ENCODE measurements around the gene CLEC16A.
"Not testable (repeated sequence)": the region's sequence is repeated elsewhere in the genome, so short reads cannot be mapped to it uniquely, and the experiment has no call there.

CLEC16A gene

DNA sequence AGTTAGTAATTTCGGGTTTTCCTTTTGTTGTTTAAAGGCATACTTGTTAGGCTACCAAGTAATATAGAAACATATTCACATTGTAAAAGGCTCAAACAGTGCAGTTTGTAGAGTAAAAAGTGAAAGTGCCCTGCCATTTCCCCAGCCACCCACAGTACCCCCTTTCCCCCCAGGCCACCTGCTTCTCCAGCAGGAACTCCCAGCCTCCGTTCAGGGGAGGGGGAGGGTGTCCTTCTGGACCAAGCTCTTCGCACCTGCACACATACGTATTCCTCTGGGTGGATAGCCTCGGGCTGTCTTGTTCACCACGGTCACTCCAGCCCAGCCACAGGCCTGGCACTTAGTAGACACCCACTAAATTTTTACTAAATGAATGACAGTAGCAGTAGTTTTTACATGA lies 144.5 kb downstream of the CLEC16A start:
- no peak for DNase-seq

DNA sequence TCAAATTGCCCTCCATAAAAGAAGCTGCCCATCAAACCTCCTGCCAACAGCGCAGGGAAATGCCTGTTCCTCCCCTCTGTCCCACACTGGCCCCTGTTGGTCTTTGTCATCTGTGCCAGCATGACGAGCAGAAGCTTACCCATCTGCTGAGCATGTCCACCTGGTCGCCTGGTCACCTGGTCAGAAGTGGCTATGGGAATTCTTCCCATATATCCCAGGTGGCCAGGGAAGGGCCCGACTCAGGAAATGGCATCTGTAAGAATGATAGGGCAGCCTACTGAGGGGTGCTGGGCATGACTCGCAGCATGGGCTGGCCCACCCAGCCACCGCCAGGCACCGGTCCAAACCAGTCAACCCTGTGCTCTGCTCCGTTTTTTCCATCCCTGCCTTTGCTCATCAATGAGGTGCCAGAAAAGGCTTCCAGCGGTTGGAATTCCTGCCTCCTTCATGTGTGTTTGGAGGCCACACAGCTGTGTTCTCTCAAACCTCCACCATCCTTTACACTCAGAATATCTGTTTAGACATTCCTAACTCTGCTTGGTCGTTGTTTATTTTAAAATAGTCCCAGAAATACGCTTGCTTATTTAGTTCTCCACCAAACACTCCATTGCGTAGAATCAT lies 145.2 kb downstream of the CLEC16A start:
- DNase-seq = no peak

DNA sequence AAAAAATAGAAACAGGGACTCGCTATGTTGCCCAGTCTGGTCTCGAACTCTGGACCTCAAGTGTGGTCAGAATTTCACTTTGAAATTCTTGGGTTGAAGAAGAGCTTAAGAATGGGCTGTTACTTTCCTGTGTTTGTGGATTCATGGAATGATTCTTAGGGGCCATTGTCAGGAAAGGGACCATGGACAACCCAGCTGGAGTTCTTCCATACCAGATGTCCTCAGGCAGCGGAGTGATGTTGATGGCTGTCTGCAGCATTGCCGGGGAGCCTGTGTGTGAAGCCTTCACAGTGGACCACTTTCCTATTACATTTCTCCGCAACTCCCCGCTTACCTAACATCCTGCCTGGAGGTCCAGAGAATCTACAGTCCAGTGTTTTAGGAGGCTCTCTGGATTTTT lies 145.9 kb downstream of the CLEC16A start:
- DNase-seq = no peak

DNA sequence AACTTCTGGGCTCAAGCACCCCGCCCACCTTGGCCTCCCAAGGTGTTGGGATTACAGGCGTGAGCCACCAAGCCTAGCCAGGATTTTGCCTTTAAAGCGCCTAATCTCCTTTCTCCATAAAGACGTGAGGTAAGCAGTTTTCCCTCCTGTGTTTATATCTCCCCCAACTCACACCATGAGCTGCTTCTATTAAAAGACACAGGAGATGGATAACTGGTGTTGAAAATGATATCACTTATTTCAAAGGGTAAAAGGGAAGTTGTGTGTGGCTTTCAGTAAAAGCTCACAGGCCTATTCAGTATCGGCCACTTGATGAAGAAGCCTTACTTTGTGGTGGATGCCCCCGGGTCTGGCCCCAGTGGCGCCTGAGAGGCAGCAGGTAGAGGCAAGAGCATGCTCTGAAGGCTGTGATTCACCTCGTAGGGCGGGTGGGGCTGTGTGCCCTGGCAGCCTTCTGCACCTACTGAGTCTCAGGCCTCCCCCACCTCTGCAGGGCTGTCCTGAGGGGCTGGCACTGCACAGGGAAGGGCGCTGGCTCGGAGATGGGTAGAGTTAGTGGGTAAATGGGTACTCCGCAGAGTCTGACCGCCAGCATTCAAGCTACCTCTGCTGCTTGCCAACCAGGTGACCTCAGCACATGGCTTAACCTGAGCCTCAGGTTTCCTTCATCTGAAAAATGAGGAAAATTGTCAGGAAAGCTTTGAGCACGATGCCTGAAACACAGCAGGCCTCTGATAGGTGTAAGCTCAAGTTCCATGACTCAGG lies 146.8 kb downstream of the CLEC16A start:
- DNase-seq = no peak

DNA sequence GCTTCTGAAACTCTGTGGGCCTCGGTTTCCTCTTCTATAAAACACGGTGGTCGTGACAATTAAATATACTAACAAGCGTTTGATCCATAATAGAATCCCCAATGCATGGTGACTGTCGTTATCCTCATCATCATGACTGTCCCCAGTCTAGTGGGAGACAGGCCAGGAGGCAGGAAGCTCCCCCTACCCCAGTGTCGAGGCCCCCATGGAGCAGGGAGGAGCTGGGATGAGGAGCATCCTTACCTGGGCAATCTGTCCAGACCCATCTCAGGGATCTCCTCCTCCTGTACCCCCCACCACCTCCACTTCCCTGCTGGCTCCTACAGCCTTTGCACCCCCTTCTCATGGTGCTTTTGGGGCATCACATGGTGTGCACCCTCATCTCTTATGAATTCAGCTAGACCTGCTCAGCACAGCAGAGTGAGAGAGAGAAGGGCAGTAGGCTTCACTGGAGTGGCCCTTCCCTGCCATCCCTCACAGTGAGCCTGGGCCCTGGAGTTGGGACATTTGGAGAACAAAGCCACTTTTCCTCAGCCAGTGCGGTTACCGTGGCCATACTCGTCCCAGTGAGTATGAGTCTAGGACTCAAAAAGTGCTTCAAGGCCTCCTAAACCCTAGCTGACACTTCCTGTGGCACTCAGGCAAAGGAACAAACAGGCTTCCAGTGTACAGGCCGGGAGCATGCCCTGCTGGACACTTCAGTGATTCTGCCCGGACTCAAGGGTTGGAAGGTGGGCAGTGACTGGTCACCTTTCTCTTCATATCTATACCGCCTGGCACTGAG lies 148.6 kb downstream of the CLEC16A start:
- no peak for DNase-seq

DNA sequence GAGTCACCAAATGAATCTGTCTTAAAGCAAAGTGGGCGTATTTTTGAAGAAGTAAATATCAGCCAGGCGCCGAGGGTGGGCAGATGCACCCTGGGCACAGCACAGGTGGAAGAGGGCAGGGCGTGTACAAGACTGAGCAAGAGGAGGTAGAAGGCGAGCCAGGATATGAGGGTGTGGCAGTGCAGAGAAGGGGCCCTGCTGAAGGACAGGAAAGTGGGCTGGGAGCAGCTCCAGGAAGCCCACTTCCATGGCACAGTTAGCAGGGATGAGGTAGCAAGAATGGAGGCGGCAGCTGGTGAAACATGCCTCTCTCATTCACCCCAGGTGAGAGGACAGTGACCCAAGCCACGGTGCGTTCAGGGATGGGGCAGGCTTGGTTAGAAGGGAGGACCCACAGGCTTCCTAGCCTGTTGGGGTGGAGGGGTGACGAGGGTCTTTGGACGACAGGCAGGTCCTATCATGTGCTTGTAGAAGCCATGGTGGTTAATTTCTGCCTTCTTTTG lies 149.3 kb downstream of the CLEC16A start:
- no peak for DNase-seq

DNA sequence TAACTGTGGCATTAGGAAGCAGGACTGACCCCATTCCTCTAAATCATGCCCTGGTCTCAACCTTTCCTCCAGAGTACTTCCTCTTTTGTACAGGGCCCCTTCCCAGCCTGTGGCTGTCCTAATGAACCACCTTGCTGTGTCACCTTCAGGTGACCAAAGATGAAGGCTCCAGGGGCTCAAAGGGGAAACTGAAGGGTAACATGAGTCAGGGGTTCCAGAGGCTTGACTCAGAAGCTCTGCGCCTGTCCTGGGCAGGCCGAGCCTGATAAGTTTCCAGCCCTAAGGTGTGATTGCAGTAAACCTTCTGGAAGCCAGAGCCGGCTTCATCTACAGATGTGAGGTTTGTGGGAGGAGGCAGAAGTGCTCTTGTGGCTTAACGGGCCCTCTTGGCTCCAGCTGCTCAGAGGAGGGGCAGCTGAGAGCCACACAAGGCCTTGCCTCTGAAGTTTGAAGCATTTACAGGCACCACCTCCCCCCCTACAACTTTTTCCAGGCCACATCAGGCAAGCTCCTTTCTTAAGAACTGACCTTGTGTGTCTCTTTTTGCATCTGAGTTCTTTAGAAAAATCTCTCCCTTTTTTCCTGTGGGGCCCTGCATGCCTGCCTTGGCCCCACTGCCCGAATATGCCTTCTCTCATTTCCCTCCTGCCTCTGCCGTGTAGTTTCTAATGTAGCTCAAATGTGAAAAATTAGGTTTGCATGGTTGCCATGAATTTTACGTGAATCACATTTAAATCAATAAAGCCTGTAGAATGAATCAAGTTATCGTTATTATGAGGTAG lies 149.9 kb downstream of the CLEC16A start:
- no peak for DNase-seq

DNA sequence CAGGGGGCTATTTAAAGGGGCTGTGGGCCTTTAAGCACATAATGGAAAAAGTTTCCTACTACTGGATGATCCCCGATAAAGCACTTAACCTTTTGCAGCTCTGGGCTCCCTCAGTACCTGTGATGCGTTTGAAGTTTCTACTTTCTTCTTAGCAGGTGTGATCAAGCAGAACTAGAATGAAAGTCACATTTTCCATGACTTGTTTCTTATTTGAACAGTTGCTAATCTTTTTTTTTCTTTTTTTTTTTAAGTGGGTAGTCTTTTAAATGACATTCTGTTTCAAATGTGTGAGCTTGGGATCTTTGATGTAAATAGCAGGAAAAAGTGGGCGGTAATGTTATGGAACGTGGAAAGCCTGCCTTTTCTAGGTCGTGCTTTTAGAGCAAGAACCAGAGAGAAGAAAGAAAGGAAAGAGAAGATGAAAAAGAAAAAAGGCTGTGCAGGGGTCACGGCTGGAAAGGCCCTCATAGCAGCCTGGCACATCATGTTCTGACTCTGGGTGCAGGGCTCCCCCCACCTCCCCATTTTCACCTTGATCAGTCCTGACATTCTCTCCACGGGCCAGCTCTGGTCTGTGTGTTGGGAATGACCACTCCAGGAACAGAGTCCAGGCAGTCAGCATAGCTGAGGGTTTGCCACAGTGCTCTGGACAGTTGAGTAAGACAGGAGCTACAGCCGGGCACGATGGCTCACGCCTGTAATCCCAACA lies 150.6 kb downstream of the CLEC16A start:
- DNase-seq = no peak

DNA sequence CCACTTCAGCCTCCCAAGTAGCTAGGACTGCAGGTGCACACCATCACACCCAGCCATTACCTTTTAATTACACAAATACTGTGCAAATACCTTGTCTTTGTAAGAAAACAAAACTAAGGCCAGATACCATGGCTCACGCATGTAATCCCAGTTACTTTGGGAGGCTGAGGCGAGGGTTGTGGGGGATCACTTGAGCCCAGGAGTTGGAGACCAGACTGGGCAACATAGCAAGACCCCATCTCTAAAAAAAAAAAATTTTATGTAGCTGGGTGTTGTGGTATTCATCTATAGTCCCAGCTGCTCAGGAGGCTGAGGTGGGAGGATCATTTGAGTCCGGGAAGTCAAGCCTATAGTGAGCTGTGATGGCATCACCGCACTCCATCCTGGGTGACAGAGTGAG lies 151.6 kb downstream of the CLEC16A start:
- no peak for DNase-seq

DNA sequence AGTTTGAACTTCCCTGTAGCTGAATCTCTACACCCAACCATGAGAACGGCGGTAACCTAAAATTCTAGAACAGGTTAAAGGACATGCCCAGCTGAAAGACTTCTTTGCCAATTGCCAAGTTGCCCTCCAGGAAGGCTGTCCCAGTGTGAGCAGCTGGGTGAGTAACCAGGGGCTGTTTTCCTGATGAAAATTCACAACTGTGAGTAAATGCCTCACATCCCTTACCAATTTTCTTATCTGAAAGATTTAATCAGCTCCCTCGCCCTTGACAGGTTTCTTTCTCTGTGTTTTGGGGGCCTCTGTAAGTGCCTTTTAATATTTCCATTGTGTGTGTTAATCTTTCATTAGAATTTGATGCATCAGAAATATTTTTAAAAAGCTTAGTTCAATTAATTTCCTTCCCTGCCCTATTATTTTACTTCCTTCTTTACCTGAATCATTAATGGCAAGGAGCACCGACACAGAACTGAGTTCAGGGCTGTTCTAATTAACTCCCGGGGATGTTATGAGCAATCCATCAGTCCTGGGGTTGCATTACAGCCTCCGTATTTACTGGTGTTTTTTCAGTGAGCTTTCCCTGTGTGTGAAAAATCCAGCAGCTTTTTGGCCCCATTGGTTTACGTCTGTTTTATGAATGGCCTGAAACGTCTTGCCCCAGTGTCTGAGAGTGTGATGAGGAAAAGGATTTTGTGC lies 152.9 kb downstream of the CLEC16A start:
- no peak for DNase-seq

DNA sequence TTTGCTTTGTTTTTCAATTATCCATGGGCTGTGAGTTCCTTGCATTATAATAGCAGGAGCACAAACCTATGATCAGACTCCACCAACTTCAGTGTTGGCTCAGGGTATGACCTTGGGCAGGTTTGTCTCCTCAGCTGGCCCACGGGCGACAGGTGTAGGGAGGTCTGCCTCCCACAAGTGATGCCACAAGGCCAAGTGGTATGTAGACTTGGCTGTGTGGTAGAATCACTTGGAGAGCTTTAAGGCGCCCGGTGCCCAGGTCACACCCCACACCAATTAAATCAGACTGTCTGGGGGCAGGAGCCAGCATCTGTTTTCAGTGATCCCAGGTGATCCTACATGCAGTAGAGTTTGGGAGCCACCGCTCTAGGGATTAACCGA lies 153.4 kb downstream of the CLEC16A start:
- no peak for DNase-seq

DNA sequence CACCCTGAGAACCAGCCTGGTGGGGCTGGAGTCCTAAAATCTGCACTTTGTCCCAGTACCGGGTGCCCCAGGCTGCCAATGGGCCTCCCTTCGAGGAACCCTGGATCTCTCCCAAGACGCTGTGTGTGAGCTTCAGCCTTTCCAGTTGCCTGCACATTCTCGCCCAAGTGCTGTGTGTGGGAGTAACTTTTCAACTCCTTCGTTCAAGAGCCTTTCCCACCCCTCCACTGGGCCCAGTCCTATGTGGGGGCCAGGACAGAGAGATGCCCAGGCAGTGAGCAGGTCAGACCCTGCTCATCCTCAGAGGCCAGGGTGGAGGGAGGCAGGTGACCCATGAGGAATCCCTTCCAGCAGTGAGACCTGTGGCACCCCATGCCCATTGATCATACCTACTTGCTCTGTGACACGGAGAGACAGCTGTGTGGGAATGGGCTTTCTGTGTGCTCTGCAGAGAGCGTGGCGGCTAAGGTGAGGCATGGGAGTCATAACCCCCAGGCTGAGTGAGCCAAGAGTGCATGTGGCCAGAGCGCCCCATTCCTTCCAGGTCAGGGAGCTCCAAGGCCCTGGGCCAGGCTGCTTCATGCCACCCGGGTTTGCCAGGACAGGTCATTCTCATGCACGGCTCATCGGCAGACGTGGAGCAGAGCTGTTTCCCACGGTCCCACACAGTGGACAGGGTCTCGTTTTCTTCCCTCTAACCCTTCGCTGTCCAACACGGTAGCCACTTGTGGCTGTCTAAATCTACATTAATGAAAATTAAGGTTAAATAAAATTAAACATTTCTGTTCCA lies 154.4 kb downstream of the CLEC16A start:
- no peak for DNase-seq

DNA sequence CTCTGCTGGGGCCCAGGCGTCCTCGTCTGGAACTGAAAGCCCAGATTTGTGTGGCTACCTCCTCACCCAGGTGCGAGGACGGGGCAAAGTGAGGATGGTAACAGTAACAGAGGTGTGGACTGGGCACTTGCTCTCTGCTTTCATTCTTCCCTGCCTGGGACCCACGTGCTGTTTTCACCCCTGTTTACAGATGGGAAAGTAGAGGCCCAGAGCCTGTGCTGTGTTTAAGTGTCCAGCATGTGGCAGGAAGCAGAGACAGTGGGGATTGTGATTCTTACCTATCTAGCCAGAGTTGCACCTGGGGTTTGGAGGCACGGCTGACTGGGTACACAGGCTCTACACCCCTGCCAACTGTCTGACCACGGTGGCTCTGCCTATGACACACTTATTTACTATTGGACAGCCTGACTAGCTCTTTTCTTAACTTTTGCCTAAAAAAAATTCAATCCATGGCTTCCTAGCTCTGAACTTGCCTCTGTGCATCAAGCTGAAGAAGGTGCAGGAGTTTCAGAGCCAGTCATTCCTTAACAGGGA lies 155.4 kb downstream of the CLEC16A start:
- DNase-seq = no peak

DNA sequence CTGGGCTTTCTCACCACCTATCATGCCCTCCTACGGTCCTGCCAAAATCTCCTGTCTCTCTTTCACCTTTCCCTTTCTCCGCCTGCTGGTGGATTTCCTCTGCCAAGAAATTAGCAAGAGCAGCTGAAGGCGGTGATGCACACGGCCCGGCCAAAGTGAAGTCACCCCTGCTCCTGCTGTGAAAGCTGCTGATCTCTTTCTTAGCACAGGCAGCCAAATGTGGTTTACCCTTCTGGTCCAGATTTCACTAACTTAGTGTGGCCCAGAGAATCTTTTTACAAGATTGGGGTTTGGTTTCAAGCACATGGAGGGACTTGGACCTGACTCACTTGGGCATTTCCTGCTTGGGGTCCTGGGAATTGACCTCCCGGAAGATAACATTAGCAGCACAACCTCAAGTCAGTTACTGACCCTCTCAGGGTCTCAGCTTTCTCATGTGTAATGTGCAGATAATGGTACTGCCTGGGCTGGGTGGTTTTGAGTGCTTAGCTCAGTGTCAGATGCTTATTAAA lies 155.9 kb downstream of the CLEC16A start:
- no peak for DNase-seq

DNA sequence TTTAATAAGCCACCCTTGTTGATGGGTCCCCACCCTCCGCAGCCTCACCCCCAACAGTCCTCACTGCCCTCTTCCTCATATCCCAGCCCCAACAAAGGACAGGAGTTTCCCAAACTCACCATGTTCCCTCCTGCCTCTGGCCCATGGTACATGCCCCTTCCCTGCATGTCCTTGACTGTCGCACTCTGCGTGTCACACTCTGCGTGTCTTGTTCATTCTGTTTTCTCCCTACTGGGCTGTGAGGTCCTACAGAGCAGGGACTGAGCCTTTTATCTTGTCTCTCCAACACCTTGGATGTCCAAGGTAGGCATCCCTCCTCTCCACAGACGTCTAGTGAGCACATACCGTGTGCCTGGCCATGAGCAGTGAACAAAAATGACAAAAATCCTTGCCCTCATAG lies 156.9 kb downstream of the CLEC16A start:
- DNase-seq = no peak

DNA sequence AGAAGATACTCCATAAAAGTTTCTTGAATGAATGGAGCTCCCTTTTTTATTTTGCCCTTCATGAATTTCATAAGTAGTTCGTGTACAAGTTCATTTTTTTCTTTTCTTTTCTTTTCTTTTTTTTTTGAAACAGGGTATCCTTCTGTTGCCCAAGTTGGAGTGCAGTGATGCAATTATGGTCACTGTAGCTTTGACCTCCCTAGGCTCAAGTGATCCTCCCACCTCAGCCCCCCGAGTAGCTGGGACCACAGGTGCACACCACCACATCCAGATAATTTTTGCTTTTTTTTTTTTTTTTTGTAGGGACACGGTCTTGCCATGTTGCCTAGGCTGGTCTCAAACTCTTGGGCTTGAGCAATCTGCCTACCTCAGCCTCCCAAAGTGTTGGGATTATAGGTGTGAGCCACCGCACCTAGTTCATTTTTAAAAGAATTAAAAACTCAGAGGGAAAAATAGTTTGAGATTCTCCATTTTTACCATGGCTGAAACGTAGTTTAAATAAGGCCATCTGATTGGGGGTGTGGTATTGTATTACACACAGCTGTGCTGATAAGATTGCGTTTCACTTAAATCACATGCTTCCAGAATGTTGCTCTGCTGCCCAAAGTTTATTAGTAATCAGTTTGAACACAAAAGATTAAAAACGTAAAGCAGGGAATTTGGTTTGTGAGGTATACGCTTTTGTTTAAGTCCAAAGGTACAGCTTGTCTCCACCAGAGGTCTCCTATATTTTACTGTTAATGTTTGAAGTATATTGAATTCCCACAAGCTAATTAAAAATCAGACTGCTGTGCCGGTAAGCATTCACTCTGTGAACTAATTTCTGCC lies 157.5 kb downstream of the CLEC16A start:
- no peak for DNase-seq

DNA sequence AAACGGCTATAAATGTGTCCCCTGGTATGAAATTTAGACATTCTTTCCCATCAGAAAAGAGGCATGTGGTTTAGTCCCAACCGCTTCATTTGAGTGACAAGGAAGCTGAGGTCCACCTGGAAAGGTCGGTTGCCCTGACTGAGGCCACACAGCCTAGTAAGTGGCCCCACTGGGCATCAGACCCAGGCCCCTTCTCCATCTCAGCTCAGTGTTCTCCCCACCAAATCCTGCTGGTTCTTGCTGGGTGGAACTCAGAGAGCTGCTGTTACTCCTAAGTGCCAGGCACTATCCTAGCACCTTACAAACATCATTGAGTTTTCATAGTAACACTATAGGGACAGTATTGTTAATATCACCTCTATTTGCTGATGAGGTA lies 158.1 kb downstream of the CLEC16A start:
- DNase-seq = no peak

DNA sequence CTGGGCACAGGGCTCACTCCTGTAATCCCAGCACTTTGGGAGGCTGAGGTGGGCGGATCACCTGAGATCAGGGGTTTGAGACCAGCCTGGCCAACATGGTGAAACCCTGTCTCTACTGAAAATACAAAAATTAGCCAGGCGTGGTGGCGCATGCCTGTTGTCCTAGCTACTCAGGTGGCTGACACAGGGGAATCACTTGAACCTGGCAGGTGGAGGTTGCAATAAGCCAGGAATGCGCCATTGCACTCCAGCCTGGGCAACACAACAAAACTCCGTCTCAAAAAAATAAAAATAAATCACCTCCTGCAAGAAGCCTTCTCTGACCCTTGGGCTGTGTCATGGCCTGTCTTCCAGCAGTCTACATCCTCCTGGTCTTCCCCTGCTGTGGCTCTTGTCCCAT lies 158.9 kb downstream of the CLEC16A start:
- not testable (repeated sequence) for DNase-seq
